WI38 (cell line): ENCODE measurements around the gene PLCZ1.
"Not testable (repeated sequence)": the region's sequence is repeated elsewhere in the genome, so short reads cannot be mapped to it uniquely, and the experiment has no call there.

Source experiments
- H3K4me3 ChIP-seq: 2 replicates; pipeline ENCODE4 v1.5.1; 2011; ENCODE audit warnings: low read depth, mild to moderate bottlenecking, control low read depth, low read length
- TF ChIP-seq, protein P1 (sequence below): IDR thresholded peaks from 2 replicates; pipeline ENCODE4 v1.5.1; 2012; ENCODE audit warnings: low read depth, mild to moderate bottlenecking, control low read depth, low read length

The PLCZ1 gene, protein sequence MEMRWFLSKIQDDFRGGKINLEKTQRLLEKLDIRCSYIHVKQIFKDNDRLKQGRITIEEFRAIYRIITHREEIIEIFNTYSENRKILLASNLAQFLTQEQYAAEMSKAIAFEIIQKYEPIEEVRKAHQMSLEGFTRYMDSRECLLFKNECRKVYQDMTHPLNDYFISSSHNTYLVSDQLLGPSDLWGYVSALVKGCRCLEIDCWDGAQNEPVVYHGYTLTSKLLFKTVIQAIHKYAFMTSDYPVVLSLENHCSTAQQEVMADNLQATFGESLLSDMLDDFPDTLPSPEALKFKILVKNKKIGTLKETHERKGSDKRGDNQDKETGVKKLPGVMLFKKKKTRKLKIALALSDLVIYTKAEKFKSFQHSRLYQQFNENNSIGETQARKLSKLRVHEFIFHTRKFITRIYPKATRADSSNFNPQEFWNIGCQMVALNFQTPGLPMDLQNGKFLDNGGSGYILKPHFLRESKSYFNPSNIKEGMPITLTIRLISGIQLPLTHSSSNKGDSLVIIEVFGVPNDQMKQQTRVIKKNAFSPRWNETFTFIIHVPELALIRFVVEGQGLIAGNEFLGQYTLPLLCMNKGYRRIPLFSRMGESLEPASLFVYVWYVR

DNA sequence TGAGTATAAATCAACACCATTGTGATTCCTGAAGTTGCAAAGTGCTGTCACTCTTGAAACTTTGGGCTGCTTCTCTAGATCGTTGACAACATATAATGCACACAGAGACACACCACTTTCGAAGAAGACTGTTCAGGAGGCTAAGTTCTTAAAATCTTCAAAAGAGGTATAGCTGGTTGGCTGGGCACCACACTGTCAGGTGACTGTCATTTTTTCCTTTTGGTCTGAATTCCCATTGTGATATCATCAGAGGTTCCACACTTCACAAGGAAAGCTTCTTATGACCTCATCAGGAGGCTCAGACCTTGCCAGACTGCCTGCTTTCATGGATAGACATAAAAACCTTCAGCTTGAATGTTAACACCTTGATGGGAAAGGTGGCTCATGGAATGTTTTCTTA lies at the start of gene PLCZ1, which contains the start of gene CAPZA3:
Gene PLCZ1 (minus strand): TSS at position 194 of the 400 bp plus-strand sequence. CDS start 641 bp downstream, outside the sequence.
Gene CAPZA3 (plus strand): TSS at position 301 of the 400 bp plus-strand sequence. CDS start 150 bp downstream, outside the sequence.
- TF ChIP-seq, protein P1, sequence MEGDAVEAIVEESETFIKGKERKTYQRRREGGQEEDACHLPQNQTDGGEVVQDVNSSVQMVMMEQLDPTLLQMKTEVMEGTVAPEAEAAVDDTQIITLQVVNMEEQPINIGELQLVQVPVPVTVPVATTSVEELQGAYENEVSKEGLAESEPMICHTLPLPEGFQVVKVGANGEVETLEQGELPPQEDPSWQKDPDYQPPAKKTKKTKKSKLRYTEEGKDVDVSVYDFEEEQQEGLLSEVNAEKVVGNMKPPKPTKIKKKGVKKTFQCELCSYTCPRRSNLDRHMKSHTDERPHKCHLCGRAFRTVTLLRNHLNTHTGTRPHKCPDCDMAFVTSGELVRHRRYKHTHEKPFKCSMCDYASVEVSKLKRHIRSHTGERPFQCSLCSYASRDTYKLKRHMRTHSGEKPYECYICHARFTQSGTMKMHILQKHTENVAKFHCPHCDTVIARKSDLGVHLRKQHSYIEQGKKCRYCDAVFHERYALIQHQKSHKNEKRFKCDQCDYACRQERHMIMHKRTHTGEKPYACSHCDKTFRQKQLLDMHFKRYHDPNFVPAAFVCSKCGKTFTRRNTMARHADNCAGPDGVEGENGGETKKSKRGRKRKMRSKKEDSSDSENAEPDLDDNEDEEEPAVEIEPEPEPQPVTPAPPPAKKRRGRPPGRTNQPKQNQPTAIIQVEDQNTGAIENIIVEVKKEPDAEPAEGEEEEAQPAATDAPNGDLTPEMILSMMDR: no peak
- no peak within 1 kb of the TSS for H3K4me3 ChIP-seq

DNA sequence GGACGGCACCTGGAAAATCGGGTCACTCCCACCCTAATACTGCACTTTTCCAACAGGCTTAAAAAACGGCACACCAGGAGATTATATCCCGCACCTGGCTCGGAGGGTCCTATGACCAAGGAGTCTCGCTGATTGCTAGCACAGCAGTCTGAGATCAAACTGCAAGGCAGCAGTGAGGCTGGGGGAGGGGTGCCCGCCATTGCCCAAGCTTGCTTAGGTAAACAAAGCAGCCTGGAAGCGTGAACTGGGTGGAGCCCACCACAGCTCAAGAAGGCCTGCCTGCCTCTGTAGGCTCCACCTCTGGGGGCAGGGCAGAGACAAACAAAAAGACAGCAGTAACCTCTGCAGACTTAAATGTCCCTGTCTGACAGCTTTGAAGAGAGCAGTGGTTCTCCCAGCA lies 47.7 kb upstream of the PLCZ1 start:
- H3K4me3 ChIP-seq: not testable (repeated sequence)

DNA sequence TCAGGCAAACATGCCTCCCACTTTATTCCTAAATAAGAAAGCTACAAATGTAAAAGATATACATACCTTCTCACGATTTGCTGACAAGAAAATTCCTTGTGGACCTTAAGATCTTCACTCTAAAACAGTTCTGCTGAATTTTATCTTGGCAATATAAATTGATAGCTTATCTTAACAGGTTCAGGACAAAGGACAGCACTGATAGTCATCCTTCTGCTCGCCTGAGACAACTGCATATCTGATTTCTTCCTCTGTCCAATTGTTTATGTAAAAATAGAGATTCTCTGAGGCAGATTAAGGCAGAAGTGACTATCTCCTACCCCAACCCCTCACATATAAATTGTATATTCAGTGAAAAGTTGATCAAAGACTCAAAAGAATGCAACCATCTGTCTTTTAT lies 45.0 kb upstream of the PLCZ1 start:
- no peak overlapping the region for H3K4me3 ChIP-seq
- TF ChIP-seq, protein P1: no peak

DNA sequence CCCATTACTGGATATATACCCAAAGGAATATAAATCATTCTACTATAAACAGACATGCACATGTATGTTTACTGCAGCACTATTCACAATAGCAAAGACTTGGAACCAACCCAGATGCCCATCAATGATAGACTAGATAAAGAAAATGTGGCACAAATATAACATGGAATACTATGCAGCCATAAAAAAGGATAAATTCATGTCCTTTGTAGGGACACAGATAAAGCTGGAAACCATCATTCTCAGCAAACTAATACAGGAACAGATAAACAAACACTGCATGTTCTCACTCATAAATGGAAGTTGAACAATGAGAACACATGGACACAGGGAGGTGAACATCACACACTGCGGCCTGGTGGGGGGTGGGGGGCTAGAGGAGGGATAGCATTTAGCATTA lies 28.7 kb upstream of the PLCZ1 start:
- H3K4me3 ChIP-seq: not testable (repeated sequence)

DNA sequence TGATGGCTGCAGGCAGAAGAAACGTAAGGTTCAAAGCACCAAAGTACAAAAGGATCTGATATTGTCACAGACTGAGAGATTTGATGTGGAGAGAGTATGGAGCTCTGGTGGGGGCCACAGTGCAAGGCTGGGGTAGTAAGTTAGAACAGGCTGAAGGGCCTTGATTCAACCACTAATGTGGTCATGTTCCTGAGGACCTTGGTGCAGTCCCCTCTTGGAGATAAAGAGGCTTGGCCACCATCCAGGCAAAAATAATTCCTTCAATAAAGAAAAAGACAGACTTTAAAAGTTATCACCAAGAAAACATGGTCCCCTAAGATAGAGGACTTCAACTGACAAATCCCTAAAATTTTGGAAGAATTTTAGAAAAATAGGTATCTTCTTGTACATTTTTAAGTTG lies 17.5 kb upstream of the PLCZ1 start:
- H3K4me3 ChIP-seq: no peak overlapping the region
- TF ChIP-seq, protein P1: no peak

DNA sequence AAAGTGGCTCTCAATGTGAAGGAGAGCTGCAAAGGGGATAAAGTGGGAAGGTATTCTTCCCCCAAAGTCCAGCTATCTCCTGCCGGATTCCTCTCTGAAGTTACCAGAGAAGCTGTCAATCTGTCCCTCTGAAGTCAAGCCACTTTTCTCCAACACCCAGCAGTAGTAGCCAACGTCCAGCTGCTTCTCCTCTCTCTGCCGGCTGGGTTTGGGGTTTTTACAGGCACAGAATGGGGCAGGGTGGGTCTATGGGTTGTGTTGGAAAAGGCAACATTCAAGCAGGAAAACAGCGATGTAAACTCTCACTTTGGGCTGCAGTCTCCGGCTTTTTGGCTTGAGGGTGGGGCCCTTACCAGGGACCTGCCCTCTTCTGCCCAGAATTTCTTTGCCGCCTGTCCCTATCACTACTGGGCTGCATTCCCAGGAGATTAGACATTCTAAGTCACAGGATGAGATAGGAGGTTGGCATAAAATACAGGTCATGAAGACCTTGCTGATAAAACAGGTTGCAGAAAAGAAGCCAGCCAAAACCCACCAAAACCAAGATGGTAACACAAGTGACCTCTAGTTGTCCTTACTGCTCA lies 16.4 kb upstream of the PLCZ1 start:
- H3K4me3 ChIP-seq: no peak overlapping the region
- TF ChIP-seq, protein P1: no peak

DNA sequence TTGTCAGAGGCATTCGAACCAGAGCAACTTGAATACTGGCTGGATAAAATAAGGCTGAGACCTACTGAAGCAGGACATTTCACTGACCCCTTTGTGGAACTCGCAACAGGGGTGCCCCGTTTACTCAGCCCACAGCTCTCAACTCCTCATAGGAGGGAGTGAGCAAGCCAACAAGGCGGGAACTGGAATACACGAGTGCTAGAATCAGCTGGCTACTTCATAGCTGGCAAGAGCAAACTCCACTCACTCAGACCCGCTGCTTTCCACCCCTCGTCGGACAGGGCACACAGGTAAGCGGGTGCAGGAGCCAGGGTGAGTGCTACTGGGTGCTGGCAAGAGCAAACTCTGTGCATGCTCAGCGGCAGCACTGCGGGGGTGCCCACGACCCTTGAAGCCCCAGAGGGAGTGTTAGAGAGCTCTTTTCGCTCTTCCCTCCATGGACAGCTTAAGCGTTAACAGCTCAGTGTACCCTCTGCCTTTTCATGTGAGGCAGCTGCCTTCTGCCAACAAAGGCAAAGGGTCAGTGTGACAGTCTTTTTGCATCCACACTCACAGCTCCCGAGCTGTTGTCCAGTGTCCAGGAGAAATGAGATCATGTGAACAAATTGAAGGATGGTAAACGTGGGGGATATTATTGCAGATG lies 15.8 kb upstream of the PLCZ1 start:
- TF ChIP-seq, protein P1: no peak
- H3K4me3 ChIP-seq: no peak overlapping the region

DNA sequence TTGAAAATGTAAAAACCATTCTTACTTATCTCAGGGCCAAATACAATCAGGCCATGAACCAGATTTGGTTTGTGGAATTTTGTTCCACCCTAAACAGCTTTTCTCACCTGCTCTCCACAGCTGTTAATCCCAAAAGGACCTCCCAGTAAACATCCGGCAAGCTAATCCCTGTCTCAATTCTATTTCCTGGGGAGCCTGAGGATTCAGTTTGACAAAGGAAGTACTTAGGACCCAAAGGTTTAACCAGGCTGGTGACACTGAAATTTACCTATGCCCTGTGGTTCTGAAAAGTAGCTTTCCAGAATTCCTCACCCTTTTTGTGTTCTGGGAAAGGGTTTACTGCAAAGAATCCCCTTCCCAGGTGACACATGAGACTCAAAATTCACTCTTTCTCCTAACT lies 15.1 kb upstream of the PLCZ1 start:
- TF ChIP-seq, protein P1: no peak
- no peak overlapping the region for H3K4me3 ChIP-seq
